ENCODE results near the gene BCHE. TPM values are rescaled to one million over a fixed set of nuclear protein-coding genes. Genes with fewer than 3 reads are reported as not detected.

Gene BCHE
- total and polyA plus RNA-seq, 2 of the 13 experiments (the other 11 are each of a cell fraction or from before 2014, with no cell fraction given) = not detected

GRCh38 chr3:165744025-165744424 is 93.2 kb downstream of the BCHE start:
- no peak for ATAC-seq
- DNase-seq (ENCODE audit: low spot score) = no peak
- FAIRE-seq = no peak
- H3K9ac ChIP-seq (ENCODE audit: insufficient read depth, low read depth, low read length) = no peak overlapping the region
- no peak for TF ChIP-seq ZBTB20 (CRISPR knock-in tag; IDR thresholded peaks at IDR 0.05; ENCODE audit: borderline replicate concordance, low read depth)
- TF ChIP-seq, protein P1, sequence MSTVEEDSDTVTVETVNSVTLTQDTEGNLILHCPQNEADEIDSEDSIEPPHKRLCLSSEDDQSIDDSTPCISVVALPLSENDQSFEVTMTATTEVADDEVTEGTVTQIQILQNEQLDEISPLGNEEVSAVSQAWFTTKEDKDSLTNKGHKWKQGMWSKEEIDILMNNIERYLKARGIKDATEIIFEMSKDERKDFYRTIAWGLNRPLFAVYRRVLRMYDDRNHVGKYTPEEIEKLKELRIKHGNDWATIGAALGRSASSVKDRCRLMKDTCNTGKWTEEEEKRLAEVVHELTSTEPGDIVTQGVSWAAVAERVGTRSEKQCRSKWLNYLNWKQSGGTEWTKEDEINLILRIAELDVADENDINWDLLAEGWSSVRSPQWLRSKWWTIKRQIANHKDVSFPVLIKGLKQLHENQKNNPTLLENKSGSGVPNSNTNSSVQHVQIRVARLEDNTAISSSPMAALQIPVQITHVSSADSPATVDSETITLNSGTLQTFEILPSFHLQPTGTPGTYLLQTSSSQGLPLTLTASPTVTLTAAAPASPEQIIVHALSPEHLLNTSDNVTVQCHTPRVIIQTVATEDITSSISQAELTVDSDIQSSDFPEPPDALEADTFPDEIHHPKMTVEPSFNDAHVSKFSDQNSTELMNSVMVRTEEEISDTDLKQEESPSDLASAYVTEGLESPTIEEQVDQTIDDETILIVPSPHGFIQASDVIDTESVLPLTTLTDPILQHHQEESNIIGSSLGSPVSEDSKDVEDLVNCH (CRISPR knock-in tag; IDR thresholded peaks at IDR 0.05) = no peak
- H2AFZ ChIP-seq (ENCODE audit: low read length) = no peak overlapping the region
- no peaks in the 10 kb centered on the region for H3K36me3 ChIP-seq (replicated peaks in 1 of 2; ENCODE audit: control insufficient read depth in 1 of 2, insufficient read depth in 2 of 2, low read length in 2 of 2)
- intact Hi-C loops (cut with micrococcal nuclease; ENCODE audit: unreplicated experiment) (no loop called here), in situ Hi-C loops (cut with HindIII; ENCODE audit: extremely low pct_ligation_motif_present, low pct_unique_long_range_greater_than_20kb) (no loop called here)
- BruUV-seq (replicated peaks) = no TSS peak
- H4K20me1 ChIP-seq (ENCODE audit: insufficient read depth, low read length) = no peaks in the 10 kb centered on the region
- no peaks in the 10 kb centered on the region for H3K27me3 ChIP-seq (ENCODE audit: control insufficient read depth in 1 of 2, insufficient read depth in 2 of 2, low read length in 2 of 2)
- no peaks in the 10 kb centered on the region for H3K4me1 ChIP-seq (ENCODE audit: insufficient read depth, low read length)
- no peak overlapping the region for H3K27ac ChIP-seq (ENCODE audit: extremely low read length, insufficient read depth, low read length)
- ChIA-PET POLR2A (no interaction called here), CTCF (ENCODE audit: low intra/inter-chr PET ratio, low total read pairs) (no interaction called here)
- H3K4me2 ChIP-seq (ENCODE audit: low read depth, low read length) = no peak overlapping the region
- H3K4me3 ChIP-seq (replicated peaks in 1 of 3; ENCODE audit: insufficient read depth in 1 of 3, low read depth in 2 of 3, low read length in 3 of 3) = no peak overlapping the region
- no peaks in the 10 kb centered on the region for H3K79me2 ChIP-seq (ENCODE audit: insufficient read depth, low read length)
- WGBS (ENCODE audit: low lambda C conversion rate) = 67% methylated on average over 3 of the region's 3 CpGs
- no peaks in the 10 kb centered on the region for H3K9me3 ChIP-seq (ENCODE audit: low read length)

DNA sequence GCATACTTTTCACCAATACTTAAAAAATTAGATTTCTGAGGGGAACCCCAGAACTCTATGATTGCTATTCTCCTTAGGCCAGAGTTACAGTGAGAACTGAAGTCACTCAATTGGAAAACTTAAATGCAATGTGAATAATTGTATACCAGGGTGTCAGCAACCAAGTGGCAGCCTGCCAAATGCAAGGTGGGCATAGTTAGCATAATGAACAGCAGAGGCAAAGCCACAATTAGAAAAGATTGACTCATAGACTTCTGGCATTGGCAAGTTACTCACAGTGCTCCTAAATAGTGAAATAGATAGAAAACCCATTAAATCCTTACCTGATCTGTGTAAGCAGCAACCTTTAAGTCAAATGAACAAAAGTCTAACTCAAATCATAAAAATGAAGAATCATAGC is 94.9 kb downstream of the BCHE start:
- in situ Hi-C loops (cut with HindIII; ENCODE audit: extremely low pct_ligation_motif_present, low pct_unique_long_range_greater_than_20kb) = no loop called here
- no peak overlapping the region for H3K9ac ChIP-seq (ENCODE audit: insufficient read depth, low read depth, low read length)
- BruUV-seq (replicated peaks) = no TSS peak
- no peaks in the 10 kb centered on the region for H3K79me2 ChIP-seq (ENCODE audit: insufficient read depth, low read length)
- no peaks in the 10 kb centered on the region for H3K36me3 ChIP-seq (replicated peaks in 1 of 2; ENCODE audit: control insufficient read depth in 1 of 2, insufficient read depth in 2 of 2, low read length in 2 of 2)
- H3K27ac ChIP-seq (ENCODE audit: extremely low read length, insufficient read depth, low read length) = no peak overlapping the region
- H3K4me3 ChIP-seq (replicated peaks in 1 of 3; ENCODE audit: insufficient read depth in 1 of 3, low read depth in 2 of 3, low read length in 3 of 3) = no peak overlapping the region
- H3K4me2 ChIP-seq (ENCODE audit: low read depth, low read length) = no peak overlapping the region
- H3K4me1 ChIP-seq (ENCODE audit: insufficient read depth, low read length) = no peaks in the 10 kb centered on the region
- no peak for FAIRE-seq
- no peak for TF ChIP-seq ZNF512B (CRISPR knock-in tag; IDR thresholded peaks at IDR 0.05; ENCODE audit: borderline replicate concordance)
- no peak for TF ChIP-seq ZNF678 (CRISPR knock-in tag; IDR thresholded peaks at IDR 0.05)
- no peak for TF ChIP-seq SRY (CRISPR knock-in tag; IDR thresholded peaks at IDR 0.05)
- no peak for TF ChIP-seq CEBPG (CRISPR knock-in tag; IDR thresholded peaks at IDR 0.05)
- TF ChIP-seq, protein P2, sequence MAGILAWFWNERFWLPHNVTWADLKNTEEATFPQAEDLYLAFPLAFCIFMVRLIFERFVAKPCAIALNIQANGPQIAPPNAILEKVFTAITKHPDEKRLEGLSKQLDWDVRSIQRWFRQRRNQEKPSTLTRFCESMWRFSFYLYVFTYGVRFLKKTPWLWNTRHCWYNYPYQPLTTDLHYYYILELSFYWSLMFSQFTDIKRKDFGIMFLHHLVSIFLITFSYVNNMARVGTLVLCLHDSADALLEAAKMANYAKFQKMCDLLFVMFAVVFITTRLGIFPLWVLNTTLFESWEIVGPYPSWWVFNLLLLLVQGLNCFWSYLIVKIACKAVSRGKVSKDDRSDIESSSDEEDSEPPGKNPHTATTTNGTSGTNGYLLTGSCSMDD (CRISPR knock-in tag; IDR thresholded peaks at IDR 0.05) = no peak
- no peak for DNase-seq (ENCODE audit: low spot score)
- no peak for ATAC-seq
- no peaks in the 10 kb centered on the region for H3K27me3 ChIP-seq (ENCODE audit: control insufficient read depth in 1 of 2, insufficient read depth in 2 of 2, low read length in 2 of 2)
- H4K20me1 ChIP-seq (ENCODE audit: insufficient read depth, low read length) = no peaks in the 10 kb centered on the region
- ChIA-PET POLR2A (no interaction called here), CTCF (ENCODE audit: low intra/inter-chr PET ratio, low total read pairs) (no interaction called here)
- intact Hi-C loops (cut with micrococcal nuclease; ENCODE audit: unreplicated experiment) = no loop called here
- no peaks in the 10 kb centered on the region for H3K9me3 ChIP-seq (ENCODE audit: low read length)
- no peak overlapping the region for H2AFZ ChIP-seq (ENCODE audit: low read length)
